ENCODE measurements around the gene TMEM45B. TPM values are rescaled to one million over a fixed set of nuclear protein-coding genes. Genes with fewer than 3 reads are reported as not detected.
"Not testable (repeated sequence)": the region's sequence is repeated elsewhere in the genome, so short reads cannot be mapped to it uniquely, and the experiment has no call there.

The TMEM45B gene
- total RNA-seq, 1 donor from 2014 or later: not detected

GRCh38 chr11:129770993-129771392 lies 44.7 kb upstream of the TMEM45B start:
- H3K27ac Mint-ChIP-seq (ENCODE audit: unreplicated experiment): no peak overlapping the region
- H3K36me3 Mint-ChIP-seq (ENCODE audit: low read depth): peaks cover 3% of the 10 kb centered on the region
- peaks cover 16% of the 10 kb centered on the region for H3K9me3 Mint-ChIP-seq
- no peak for DNase-seq (ENCODE audit: low read depth, low spot score)
- peaks cover 14% of the 10 kb centered on the region for H3K27me3 Mint-ChIP-seq (ENCODE audit: low read depth)
- H3K4me3 Mint-ChIP-seq: no peak overlapping the region
- TF ChIP-seq, protein P1, sequence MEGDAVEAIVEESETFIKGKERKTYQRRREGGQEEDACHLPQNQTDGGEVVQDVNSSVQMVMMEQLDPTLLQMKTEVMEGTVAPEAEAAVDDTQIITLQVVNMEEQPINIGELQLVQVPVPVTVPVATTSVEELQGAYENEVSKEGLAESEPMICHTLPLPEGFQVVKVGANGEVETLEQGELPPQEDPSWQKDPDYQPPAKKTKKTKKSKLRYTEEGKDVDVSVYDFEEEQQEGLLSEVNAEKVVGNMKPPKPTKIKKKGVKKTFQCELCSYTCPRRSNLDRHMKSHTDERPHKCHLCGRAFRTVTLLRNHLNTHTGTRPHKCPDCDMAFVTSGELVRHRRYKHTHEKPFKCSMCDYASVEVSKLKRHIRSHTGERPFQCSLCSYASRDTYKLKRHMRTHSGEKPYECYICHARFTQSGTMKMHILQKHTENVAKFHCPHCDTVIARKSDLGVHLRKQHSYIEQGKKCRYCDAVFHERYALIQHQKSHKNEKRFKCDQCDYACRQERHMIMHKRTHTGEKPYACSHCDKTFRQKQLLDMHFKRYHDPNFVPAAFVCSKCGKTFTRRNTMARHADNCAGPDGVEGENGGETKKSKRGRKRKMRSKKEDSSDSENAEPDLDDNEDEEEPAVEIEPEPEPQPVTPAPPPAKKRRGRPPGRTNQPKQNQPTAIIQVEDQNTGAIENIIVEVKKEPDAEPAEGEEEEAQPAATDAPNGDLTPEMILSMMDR (conservative IDR thresholded peaks at IDR 0.05): no peak
- peaks cover 4% of the 10 kb centered on the region for H3K4me1 Mint-ChIP-seq

DNA sequence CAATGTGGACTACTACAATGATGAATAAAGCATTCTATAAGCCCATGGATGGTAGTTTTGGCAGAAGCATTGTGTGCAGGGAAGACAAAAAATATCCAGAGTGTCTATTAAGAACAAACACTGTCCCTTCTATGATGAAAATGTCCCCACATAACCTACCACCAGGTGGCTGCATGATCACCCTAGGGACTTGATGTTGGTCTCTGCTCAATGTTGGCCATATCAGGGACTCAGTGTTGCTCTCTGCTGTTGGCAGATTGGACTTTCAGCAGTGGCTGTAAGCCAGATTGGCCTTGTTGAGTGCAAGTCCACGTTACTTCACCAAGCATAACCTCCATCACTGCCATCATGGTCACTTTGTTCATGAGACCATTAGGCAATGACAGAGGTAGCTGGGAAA lies 44.2 kb upstream of the TMEM45B start:
- not testable (repeated sequence) for H3K36me3 Mint-ChIP-seq (ENCODE audit: low read depth); H3K4me1 Mint-ChIP-seq; DNase-seq (ENCODE audit: low read depth, low spot score)

GRCh38 chr11:129778877-129779276 lies 36.8 kb upstream of the TMEM45B start:
- Mint-ChIP-seq H3K36me3 (ENCODE audit: low read depth) (no peaks in the 10 kb centered on the region), H3K27ac (ENCODE audit: unreplicated experiment) (no peak overlapping the region), H3K4me3 (no peak overlapping the region), H3K27me3 (ENCODE audit: low read depth) (no peaks in the 10 kb centered on the region), H3K4me1 (no peaks in the 10 kb centered on the region), H3K9me3 (peaks cover 3% of the 10 kb centered on the region)
- no peak for DNase-seq (ENCODE audit: low read depth, low spot score)
- TF ChIP-seq, protein P1 (conservative IDR thresholded peaks at IDR 0.05): no peak

More for the DNA sequence above, 44.2 kb upstream of the TMEM45B start:
- H3K27me3 Mint-ChIP-seq (ENCODE audit: low read depth): peaks cover 14% of the 10 kb centered on the region
- H3K4me3 Mint-ChIP-seq; H3K27ac Mint-ChIP-seq (ENCODE audit: unreplicated experiment): not testable (repeated sequence)
- H3K9me3 Mint-ChIP-seq: peaks cover 16% of the 10 kb centered on the region

DNA sequence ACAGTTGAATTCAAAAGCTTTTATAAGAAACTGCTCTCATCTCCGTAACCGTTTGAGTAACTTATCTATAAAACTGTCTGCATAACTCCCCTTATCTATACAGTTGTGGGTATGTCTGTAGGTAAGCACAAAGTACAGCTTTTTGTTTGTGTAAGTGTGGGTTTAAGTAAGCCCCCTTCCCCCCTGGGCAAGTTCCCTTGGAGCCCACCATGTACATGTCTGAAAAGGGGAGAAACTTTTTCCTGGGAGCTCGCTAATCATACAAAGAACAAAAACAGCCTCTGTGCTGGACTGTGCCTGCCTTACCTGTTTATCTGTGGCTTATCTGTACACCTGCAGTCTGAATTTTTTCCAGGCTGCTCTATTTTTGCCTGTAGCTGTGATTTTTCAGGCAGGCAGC lies 36.3 kb upstream of the TMEM45B start:
- TF ChIP-seq, protein P1 (conservative IDR thresholded peaks at IDR 0.05): no peak
- Mint-ChIP-seq H3K4me1 (no peaks in the 10 kb centered on the region), H3K4me3 (no peak overlapping the region), H3K27me3 (ENCODE audit: low read depth) (no peaks in the 10 kb centered on the region), H3K9me3 (peaks cover 3% of the 10 kb centered on the region), H3K36me3 (ENCODE audit: low read depth) (no peaks in the 10 kb centered on the region), H3K27ac (ENCODE audit: unreplicated experiment) (no peak overlapping the region)
- DNase-seq (ENCODE audit: low read depth, low spot score): no peak

DNA sequence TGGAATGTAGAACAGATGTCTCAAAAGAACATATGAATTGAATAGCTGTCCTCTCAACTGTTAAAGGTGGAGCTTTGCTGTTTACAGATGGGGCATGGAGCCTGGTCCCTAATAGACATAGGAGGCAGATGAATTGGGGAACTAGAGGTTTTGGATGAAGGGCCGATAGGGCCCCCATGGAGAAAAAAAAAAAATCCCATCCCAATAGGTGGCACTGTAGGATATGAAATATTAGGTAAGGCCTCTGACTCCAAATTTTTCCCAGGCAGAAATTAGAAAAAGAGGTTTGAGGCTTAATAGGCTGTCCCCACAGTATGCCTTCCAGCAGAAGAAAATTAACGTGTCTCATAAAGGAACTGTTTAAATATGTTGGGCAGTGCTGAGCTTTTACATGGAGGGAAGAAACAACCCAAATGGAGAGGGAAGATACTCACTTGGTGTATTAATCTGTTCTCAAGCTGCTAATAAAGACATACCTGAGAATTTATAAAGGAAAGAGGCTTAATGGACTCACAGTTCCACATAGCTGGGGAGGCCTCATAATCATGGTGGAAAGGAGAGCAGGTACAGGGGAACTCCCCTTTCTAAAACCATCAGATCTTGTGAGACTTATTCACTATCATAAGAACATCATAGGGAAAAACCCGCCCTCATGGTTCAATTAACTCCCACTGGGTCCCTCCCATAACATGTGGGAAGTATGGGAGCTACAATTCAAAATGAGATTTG lies 30.1 kb upstream of the TMEM45B start:
- Mint-ChIP-seq H3K4me1 (no peaks in the 10 kb centered on the region), H3K27me3 (ENCODE audit: low read depth) (peaks cover 13% of the 10 kb centered on the region), H3K36me3 (ENCODE audit: low read depth) (no peaks in the 10 kb centered on the region), H3K27ac (ENCODE audit: unreplicated experiment) (no peak overlapping the region), H3K4me3 (no peak overlapping the region), H3K9me3 (no peaks in the 10 kb centered on the region)
- TF ChIP-seq, protein P1 (conservative IDR thresholded peaks at IDR 0.05): no peak
- no peak for DNase-seq (ENCODE audit: low read depth, low spot score)

- H3K4me3 Mint-ChIP-seq; H3K4me1 Mint-ChIP-seq; H3K36me3 Mint-ChIP-seq (ENCODE audit: low read depth); H3K9me3 Mint-ChIP-seq; H3K27ac Mint-ChIP-seq (ENCODE audit: unreplicated experiment); DNase-seq (ENCODE audit: low read depth, low spot score): not testable (repeated sequence)
- H3K27me3 Mint-ChIP-seq (ENCODE audit: low read depth): peaks cover 16% of the 10 kb centered on the region
Measured at GRCh38 chr11:129786112-129786416, 29.6 kb upstream of the TMEM45B start.

Data from neural crest cell (in vitro differentiated cells).